HEK293T (cell line): ENCODE measurements around the gene TRMT1L.

Experiments used
- FOXM1 ChIP-seq: fragments of 450-650 bp; IDR thresholded peaks from 2 replicates; pipeline ENCODE4 v1.6.1; 2017; ENCODE audit warnings: mild to moderate bottlenecking, borderline replicate concordance
- TARDBP ChIP-seq: fragments of 450-650 bp; IDR thresholded peaks from 2 replicates; pipeline ENCODE4 v1.6.1; 2016

- TF ChIP-seq TARDBP, result no peak
- TF ChIP-seq FOXM1, result no peak
These were observed 51.6 kb downstream of the TRMT1L start for GRCh38 chr1:185105121-185105520.
